Peyer's patch (tissue), 4 donors: ENCODE data around the gene UROC1.

Experiments
- POLR2A ChIP-seq, 2 donors: fragments of 450-650 bp; IDR thresholded peaks; one replicate each; pipeline ENCODE4 v1.5.1; 2017; ENCODE audit warnings: antibody characterized with exemption in 2 of 2, mild to moderate bottlenecking in 2 of 2, moderate library complexity in 2 of 2
- TF ChIP-seq, protein P1 (sequence below), 6 experiments: fragments of 450-650 bp in 4 of 6; fragments of 200-600 bp in 2 of 6; sonication (generic) in 1 of 6; IDR thresholded peaks; one replicate each; pipeline ENCODE4 v1.5.1; 2017 to 2019; ENCODE audit warnings: antibody characterized with exemption in 6 of 6, mild to moderate bottlenecking in 3 of 6, moderate library complexity in 1 of 6

DNA sequence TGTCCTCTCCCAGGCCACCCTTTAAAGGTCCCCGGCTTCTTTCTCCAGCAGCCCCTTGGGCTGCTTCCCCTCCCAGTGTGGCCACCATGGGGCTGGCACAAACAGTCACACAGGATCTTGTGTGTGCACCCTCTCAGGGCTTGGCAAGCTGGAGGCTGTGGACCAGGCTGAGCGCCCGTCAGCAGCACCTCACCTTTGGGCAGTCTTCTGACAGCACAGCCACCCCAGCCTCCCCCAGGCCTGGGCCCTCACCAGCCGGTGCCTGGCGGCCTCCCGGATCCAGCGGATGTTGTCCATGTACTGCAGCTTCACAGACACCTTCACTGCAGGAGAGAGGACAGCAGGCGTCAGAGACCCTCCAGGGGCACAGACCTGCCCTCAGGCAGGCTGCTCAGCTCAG, 21.8 kb downstream of the UROC1 start:
- TF ChIP-seq POLR2A (IDR thresholded peaks at IDR 0.05) = no peak
- TF ChIP-seq, protein P1, sequence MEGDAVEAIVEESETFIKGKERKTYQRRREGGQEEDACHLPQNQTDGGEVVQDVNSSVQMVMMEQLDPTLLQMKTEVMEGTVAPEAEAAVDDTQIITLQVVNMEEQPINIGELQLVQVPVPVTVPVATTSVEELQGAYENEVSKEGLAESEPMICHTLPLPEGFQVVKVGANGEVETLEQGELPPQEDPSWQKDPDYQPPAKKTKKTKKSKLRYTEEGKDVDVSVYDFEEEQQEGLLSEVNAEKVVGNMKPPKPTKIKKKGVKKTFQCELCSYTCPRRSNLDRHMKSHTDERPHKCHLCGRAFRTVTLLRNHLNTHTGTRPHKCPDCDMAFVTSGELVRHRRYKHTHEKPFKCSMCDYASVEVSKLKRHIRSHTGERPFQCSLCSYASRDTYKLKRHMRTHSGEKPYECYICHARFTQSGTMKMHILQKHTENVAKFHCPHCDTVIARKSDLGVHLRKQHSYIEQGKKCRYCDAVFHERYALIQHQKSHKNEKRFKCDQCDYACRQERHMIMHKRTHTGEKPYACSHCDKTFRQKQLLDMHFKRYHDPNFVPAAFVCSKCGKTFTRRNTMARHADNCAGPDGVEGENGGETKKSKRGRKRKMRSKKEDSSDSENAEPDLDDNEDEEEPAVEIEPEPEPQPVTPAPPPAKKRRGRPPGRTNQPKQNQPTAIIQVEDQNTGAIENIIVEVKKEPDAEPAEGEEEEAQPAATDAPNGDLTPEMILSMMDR (IDR thresholded peaks at IDR 0.05) = no peak
